ENCODE results near the gene ETV3. TPM values are rescaled to one million over a fixed set of nuclear protein-coding genes. Genes with fewer than 3 reads are reported as not detected.
A peak's percentile ranks its signal among the peaks of the same experiment; 100 is the strongest.

The ETV3 gene
- total and polyA plus RNA-seq, 2 of the 13 experiments (the other 11 are each of a cell fraction or from before 2014, with no cell fraction given), result 4.2 to 5.8 TPM

DNA sequence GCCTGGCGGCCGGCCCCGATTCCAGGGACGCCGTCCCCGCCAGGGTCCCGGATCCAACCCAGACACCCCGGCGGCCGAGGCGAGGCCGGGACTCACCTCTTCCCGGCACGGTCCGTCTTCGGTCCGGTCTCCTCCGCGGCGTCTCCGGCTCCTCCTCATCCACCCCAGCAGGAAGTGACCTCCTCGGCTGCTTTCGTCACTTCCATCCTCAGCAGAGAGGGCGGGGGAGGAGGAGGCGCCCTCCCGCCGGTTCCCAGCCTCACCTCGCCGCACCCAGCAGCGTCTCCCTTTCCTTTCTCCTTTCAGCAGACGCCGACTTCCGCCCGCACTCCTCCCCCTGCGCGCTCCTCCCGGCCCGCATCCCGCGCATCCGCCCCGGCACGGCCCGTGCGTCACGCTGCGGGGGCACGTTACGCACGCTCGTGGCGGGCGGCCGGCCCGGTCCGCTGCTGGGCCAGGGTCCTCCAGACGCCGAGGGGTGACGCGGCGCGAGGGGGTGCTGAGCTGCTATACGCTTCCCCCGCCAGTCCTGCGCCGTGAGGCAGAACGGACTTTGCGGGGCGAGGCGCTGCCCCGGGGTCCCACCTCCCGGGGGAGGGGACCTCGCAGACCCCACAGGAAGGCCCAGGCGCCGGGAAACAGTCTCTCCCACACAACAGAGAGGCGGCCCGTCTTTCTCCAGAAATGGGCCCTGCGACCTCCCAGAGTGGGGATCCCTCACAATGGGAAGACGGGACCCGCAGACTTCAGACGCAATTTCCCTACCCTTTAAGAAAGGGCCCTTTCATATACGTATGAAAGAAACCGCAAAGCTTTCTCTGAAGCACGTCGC is at the start of gene ETV3 (continued):
- peak; percentile 52; the same call in 1 of the 2 replicates for TF ChIP-seq ZNF160 (CRISPR knock-in tag; IDR thresholded peaks at IDR 0.05)
- TF ChIP-seq LCORL (IDR thresholded peaks at IDR 0.05), result no peak
- TF ChIP-seq LCORL (CRISPR knock-in tag; IDR thresholded peaks at IDR 0.05), result peak; percentile 62; the same call in 1 of the 2 replicates
- TF ChIP-seq BRD4 (CRISPR knock-in tag; IDR thresholded peaks at IDR 0.05), result no peak
- TF ChIP-seq ZNF543 (CRISPR knock-in tag; IDR thresholded peaks at IDR 0.05), result no peak
- 0 out of 2 replicates have a peak, but pooled peaks have one; percentile 19 for TF ChIP-seq NCOR1 (IDR thresholded peaks at IDR 0.05; ENCODE audit: borderline replicate concordance, low read length)
- TF ChIP-seq, protein P1, sequence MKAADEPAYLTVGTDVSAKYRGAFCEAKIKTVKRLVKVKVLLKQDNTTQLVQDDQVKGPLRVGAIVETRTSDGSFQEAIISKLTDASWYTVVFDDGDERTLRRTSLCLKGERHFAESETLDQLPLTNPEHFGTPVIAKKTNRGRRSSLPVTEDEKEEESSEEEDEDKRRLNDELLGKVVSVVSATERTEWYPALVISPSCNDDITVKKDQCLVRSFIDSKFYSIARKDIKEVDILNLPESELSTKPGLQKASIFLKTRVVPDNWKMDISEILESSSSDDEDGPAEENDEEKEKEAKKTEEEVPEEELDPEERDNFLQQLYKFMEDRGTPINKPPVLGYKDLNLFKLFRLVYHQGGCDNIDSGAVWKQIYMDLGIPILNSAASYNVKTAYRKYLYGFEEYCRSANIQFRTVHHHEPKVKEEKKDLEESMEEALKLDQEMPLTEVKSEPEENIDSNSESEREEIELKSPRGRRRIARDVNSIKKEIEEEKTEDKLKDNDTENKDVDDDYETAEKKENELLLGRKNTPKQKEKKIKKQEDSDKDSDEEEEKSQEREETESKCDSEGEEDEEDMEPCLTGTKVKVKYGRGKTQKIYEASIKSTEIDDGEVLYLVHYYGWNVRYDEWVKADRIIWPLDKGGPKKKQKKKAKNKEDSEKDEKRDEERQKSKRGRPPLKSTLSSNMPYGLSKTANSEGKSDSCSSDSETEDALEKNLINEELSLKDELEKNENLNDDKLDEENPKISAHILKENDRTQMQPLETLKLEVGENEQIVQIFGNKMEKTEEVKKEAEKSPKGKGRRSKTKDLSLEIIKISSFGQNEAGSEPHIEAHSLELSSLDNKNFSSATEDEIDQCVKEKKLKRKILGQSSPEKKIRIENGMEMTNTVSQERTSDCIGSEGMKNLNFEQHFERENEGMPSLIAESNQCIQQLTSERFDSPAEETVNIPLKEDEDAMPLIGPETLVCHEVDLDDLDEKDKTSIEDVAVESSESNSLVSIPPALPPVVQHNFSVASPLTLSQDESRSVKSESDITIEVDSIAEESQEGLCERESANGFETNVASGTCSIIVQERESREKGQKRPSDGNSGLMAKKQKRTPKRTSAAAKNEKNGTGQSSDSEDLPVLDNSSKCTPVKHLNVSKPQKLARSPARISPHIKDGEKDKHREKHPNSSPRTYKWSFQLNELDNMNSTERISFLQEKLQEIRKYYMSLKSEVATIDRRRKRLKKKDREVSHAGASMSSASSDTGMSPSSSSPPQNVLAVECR (CRISPR knock-in tag; IDR thresholded peaks at IDR 0.05; ENCODE audit: borderline replicate concordance), result peak; percentile 87
- TF ChIP-seq ZNF670 (CRISPR knock-in tag; IDR thresholded peaks at IDR 0.05; ENCODE audit: borderline replicate concordance), result peak; percentile 36; the same call in 1 of the 2 replicates
- peak; percentile 77 for TF ChIP-seq ZNF605 (CRISPR knock-in tag; IDR thresholded peaks at IDR 0.05)
- no peak for TF ChIP-seq PTBP1 (IDR thresholded peaks at IDR 0.05; ENCODE audit: low read depth, low read length, poor library complexity, severe bottlenecking)
- TF ChIP-seq ZSCAN12 (CRISPR knock-in tag; IDR thresholded peaks at IDR 0.05), result no peak
- no peak for TF ChIP-seq HMG20A (CRISPR knock-in tag; IDR thresholded peaks at IDR 0.05; ENCODE audit: borderline replicate concordance)
- no peak for TF ChIP-seq HOXA9 (CRISPR knock-in tag; IDR thresholded peaks at IDR 0.05; ENCODE audit: borderline replicate concordance)
- TF ChIP-seq ZNF260 (CRISPR knock-in tag; IDR thresholded peaks at IDR 0.05; ENCODE audit: borderline replicate concordance, low read depth), result no peak
- TF ChIP-seq HNRNPK (IDR thresholded peaks at IDR 0.05; ENCODE audit: low read depth, low read length, poor library complexity, severe bottlenecking), result peak; percentile 74
- TF ChIP-seq ZNF501 (CRISPR knock-in tag; IDR thresholded peaks at IDR 0.05), result peak; percentile 79
- TF ChIP-seq ONECUT2 (CRISPR knock-in tag; IDR thresholded peaks at IDR 0.05), result no peak
- 0 out of 2 replicates have a peak, but pooled peaks have one; percentile 26 for TF ChIP-seq SP5 (CRISPR knock-in tag; IDR thresholded peaks at IDR 0.05; ENCODE audit: borderline replicate concordance, low read depth)
- no peak for TF ChIP-seq RBAK (CRISPR knock-in tag; IDR thresholded peaks at IDR 0.05)
- TF ChIP-seq ZSCAN30 (CRISPR knock-in tag; IDR thresholded peaks at IDR 0.05), result peak; percentile 68; the same call in 1 of the 2 replicates
- TF ChIP-seq IKZF4 (CRISPR knock-in tag; IDR thresholded peaks at IDR 0.05; ENCODE audit: borderline replicate concordance, low read depth, not compliant biosample characterization), result no peak
- TF ChIP-seq CEBPB (IDR thresholded peaks at IDR 0.05; ENCODE audit: borderline replicate concordance, low read depth, low read length), result no peak
- TF ChIP-seq ZNF557 (CRISPR knock-in tag; IDR thresholded peaks at IDR 0.05), result no peak; the same call in 1 of the 2 replicates
- no peak for TF ChIP-seq RFXANK (CRISPR knock-in tag; IDR thresholded peaks at IDR 0.05)
- TF ChIP-seq SMAD3 (CRISPR knock-in tag; IDR thresholded peaks at IDR 0.05), result 0 out of 2 replicates have a peak, but pooled peaks have one; percentile 24
- no peak for TF ChIP-seq SP140L (CRISPR knock-in tag; IDR thresholded peaks at IDR 0.05; ENCODE audit: borderline replicate concordance)
- TF ChIP-seq KLF15 (CRISPR knock-in tag; IDR thresholded peaks at IDR 0.05; ENCODE audit: borderline replicate concordance), result peak; percentile 73; the same call in 1 of the 2 replicates
- peak; percentile 63; the same call in 1 of the 3 replicates for TF ChIP-seq MXI1 (IDR thresholded peaks at IDR 0.05; ENCODE audit: borderline replicate concordance, low read depth, low read length)
